H1 (cell line): ENCODE data around the gene UVRAG. TPM values are rescaled to one million over a fixed set of nuclear protein-coding genes. Genes with fewer than 3 reads are reported as not detected.

Experiments used
- ATF3 ChIP-seq: IDR thresholded peaks from 2 replicates; pipeline ENCODE4 v1.6.1; 2011; ENCODE audit warnings: low read depth, mild to moderate bottlenecking, low read length; ENCODE audit not compliant: insufficient read depth
- polyA plus RNA-seq, 7 experiments: library from polyadenylated mRNA; depleted of rRNA in 3 of 7; stranded (reverse) in 5 of 7; unstranded in 2 of 7; fragments of >200 nt in 5 of 7; fragments of 200-250 nt in 2 of 7; gene quantifications; 1 replicate in 5 of 7; 2 replicates in 1 of 7; 4 replicates in 1 of 7; pipeline versions ENCODE4 v1.2.1 to v1.2.3, GENCODE V29; 2011 to 2013; ENCODE audit warnings: missing spikeins in 2 of 7, mixed read lengths in 2 of 7
- total RNA-seq: library from RNA; stranded (reverse); fragmentation: NEBNext Ultra II Directional; extraction: Animal tissue kit (Norgen Biotek cat#: 25700); gene quantifications from 2 replicates; pipeline ENCODE4 v1.2.1, GENCODE V29; 2021

UVRAG gene
- total and polyA plus RNA-seq, 2 of the 8 experiments (the other 6 are each of a cell fraction or from before 2014, with no cell fraction given), result 5.5 to 14.7 TPM

GRCh38 chr11:76159983-76160661 lies 345.1 kb downstream of the UVRAG start (continued):
- TF ChIP-seq ATF3, result no peak
- TF ChIP-seq, all 59 proteins: peak for 0
